SU-DHL-6 (cell line): ENCODE data around the gene CNOT4.

Experiments used
- CTCF ChIP-seq: fragments of 200-600 bp; sonication (generic); IDR thresholded peaks from one replicate; pipeline ENCODE4 v1.5.1; 2017; ENCODE audit warnings: antibody characterized with exemption, mild to moderate bottlenecking, low read length, moderate library complexity; ENCODE audit not compliant: insufficient read depth, poor library complexity, severe bottlenecking
- EZH2phosphoT487 ChIP-seq: fragments of 200-600 bp; sonication (generic), shearing (Covaris generic); conservative IDR thresholded peaks from 2 replicates; pipeline ENCODE4 v1.6.1; 2018; ENCODE audit warnings: mild to moderate bottlenecking, antibody characterized with exemption, low read length, moderate library complexity, mixed read lengths

GRCh38 chr7:135326636-135327280 is 183.1 kb downstream of the CNOT4 start:
- TF ChIP-seq CTCF (no peak), EZH2phosphoT487 (no peak)
